Measurements from ENCODE around the gene TBR1.

TBR1 gene

GRCh38 chr2:161414042-161415033, 1.8 kb upstream of the TBR1 start:
- H3K4me3 ChIP-seq (ENCODE audit: low read depth, low read length): peak overlapping the region; percentile 53
- DNase-seq (ENCODE audit: low read depth): no peak

- peak overlapping the region; percentile 53 for H3K4me3 ChIP-seq (ENCODE audit: low read depth, low read length)
- DNase-seq (ENCODE audit: low read depth): no peak
These were observed 787 bp upstream of the TBR1 start for GRCh38 chr2:161415034-161415986.

GRCh38 chr2:161416708-161417437, 776 bp downstream of the TBR1 start:
- H3K4me3 ChIP-seq (ENCODE audit: low read depth, low read length): no peak overlapping the region
- no peak for DNase-seq (ENCODE audit: low read depth)

GRCh38 chr2:161417438-161418274, 1.6 kb downstream of the TBR1 start:
- DNase-seq (ENCODE audit: low read depth): no peak
- no peak overlapping the region for H3K4me3 ChIP-seq (ENCODE audit: low read depth, low read length)

- DNase-seq (ENCODE audit: low read depth): no peak
- peak overlapping the region; percentile 25 for H3K4me3 ChIP-seq (ENCODE audit: low read depth, low read length)
These were observed 2.2 kb downstream of the TBR1 start for GRCh38 chr2:161418275-161418714.

GRCh38 chr2:161418715-161419637, 2.9 kb downstream of the TBR1 start:
- no peak for DNase-seq (ENCODE audit: low read depth)
- peak overlapping the region; percentile 25 for H3K4me3 ChIP-seq (ENCODE audit: low read depth, low read length)

GRCh38 chr2:161419638-161420190, 3.6 kb downstream of the TBR1 start:
- H3K4me3 ChIP-seq (ENCODE audit: low read depth, low read length): no peak overlapping the region
- no peak for DNase-seq (ENCODE audit: low read depth)

GRCh38 chr2:161420406-161421074, 4.4 kb downstream of the TBR1 start:
- no peak overlapping the region for H3K4me3 ChIP-seq (ENCODE audit: low read depth, low read length)
- DNase-seq (ENCODE audit: low read depth): no peak

GRCh38 chr2:161421686-161422085, 5.6 kb downstream of the TBR1 start:
- H3K4me3 ChIP-seq (ENCODE audit: low read depth, low read length): no peak overlapping the region
- no peak for DNase-seq (ENCODE audit: low read depth)

GRCh38 chr2:161422816-161423403, 6.8 kb downstream of the TBR1 start:
- no peak for DNase-seq (ENCODE audit: low read depth)
- peak overlapping the region; percentile 22 for H3K4me3 ChIP-seq (ENCODE audit: low read depth, low read length)

- DNase-seq (ENCODE audit: low read depth): no peak
- peak overlapping the region; percentile 22 for H3K4me3 ChIP-seq (ENCODE audit: low read depth, low read length)
These were observed 7.6 kb downstream of the TBR1 start for GRCh38 chr2:161423421-161424393.

GRCh38 chr2:161424394-161424769, 8.3 kb downstream of the TBR1 start:
- no peak overlapping the region for H3K4me3 ChIP-seq (ENCODE audit: low read depth, low read length)

GRCh38 chr2:161424891-161425727, 9.0 kb downstream of the TBR1 start:
- no peak overlapping the region for H3K4me3 ChIP-seq (ENCODE audit: low read depth, low read length)
- no peak for DNase-seq (ENCODE audit: low read depth)

More at GRCh38 chr2:161424394-161424769, 8.3 kb downstream of the TBR1 start:
- no peak for DNase-seq (ENCODE audit: low read depth)

GRCh38 chr2:161425728-161426454, 9.8 kb downstream of the TBR1 start:
- DNase-seq (ENCODE audit: low read depth): no peak
- no peak overlapping the region for H3K4me3 ChIP-seq (ENCODE audit: low read depth, low read length)
